Trophoblast cell (in vitro differentiated cells and primary cell): ENCODE results near the gene GJD2.

ENCODE experiments used
- DNase-seq, 2 donors: peaks; one replicate each; pipeline ENCODE4 v3.0.0-alpha.2; 2016
- H2AFZ ChIP-seq: 2 replicates; pipeline ENCODE4 v1.6.1; 2013; ENCODE audit warnings: low read length, moderate library complexity, mild to moderate bottlenecking; ENCODE audit not compliant: insufficient read depth, poor library complexity
- H2AK5ac ChIP-seq: 2 replicates; pipeline ENCODE4 v1.6.1; 2013; ENCODE audit warnings: mild to moderate bottlenecking, low read length
- H2BK120ac ChIP-seq: 2 replicates; pipeline ENCODE4 v1.6.1; 2013; ENCODE audit warnings: low read length, mild to moderate bottlenecking, moderate library complexity; ENCODE audit not compliant: insufficient read depth, poor library complexity
- H2BK12ac ChIP-seq: 2 replicates; pipeline ENCODE4 v1.6.1; 2013; ENCODE audit warnings: mild to moderate bottlenecking, low read length, moderate library complexity
- H2BK5ac ChIP-seq: 2 replicates; pipeline ENCODE4 v1.6.1; 2013; ENCODE audit warnings: low read length, low read depth, moderate library complexity, mild to moderate bottlenecking; ENCODE audit not compliant: poor library complexity
- H3K14ac ChIP-seq: 2 replicates; pipeline ENCODE4 v1.6.1; 2013; ENCODE audit warnings: mild to moderate bottlenecking, low read length
- H3K18ac ChIP-seq: 2 replicates; pipeline ENCODE4 v1.6.1; 2013; ENCODE audit warnings: mild to moderate bottlenecking, low read length
- H3K23ac ChIP-seq: 2 replicates; pipeline ENCODE4 v1.6.1; 2013; ENCODE audit warnings: low read length
- H3K27ac ChIP-seq: 2 replicates; pipeline ENCODE4 v1.5.1; 2013; ENCODE audit warnings: low read depth, mild to moderate bottlenecking, inconsistent platforms, low read length, moderate library complexity
- H3K27me3 ChIP-seq: 2 replicates; pipeline ENCODE4 v1.6.1; 2013; ENCODE audit warnings: inconsistent platforms, mild to moderate bottlenecking, low read length, moderate library complexity; ENCODE audit not compliant: insufficient read depth
- H3K36me3 ChIP-seq, 2 experiments: 1 replicate in 1 of 2; 2 replicates in 1 of 2; pipeline ENCODE4 v1.6.1; 2013; ENCODE audit warnings: low read length in 2 of 2, mild to moderate bottlenecking in 2 of 2, moderate library complexity in 1 of 2; ENCODE audit not compliant: insufficient read depth in 2 of 2, control insufficient read depth in 1 of 2
- H3K4ac ChIP-seq: 2 replicates; pipeline ENCODE4 v1.6.1; 2013; ENCODE audit warnings: low read depth, mild to moderate bottlenecking, low read length, moderate library complexity
- H3K4me1 ChIP-seq, 2 experiments: 1 replicate in 1 of 2; 2 replicates in 1 of 2; pipeline ENCODE4 v1.6.1; 2013; ENCODE audit warnings: low read length in 2 of 2, mild to moderate bottlenecking in 2 of 2, moderate library complexity in 1 of 2; ENCODE audit not compliant: insufficient read depth in 2 of 2, control insufficient read depth in 1 of 2
- H3K4me2 ChIP-seq: 2 replicates; pipeline ENCODE4 v1.6.1; 2013; ENCODE audit warnings: inconsistent platforms, mild to moderate bottlenecking, low read length, moderate library complexity
- H3K4me3 ChIP-seq: 2 replicates; pipeline ENCODE4 v1.5.1; 2013; ENCODE audit warnings: mild to moderate bottlenecking, low read depth, low read length, inconsistent platforms
- H3K79me1 ChIP-seq: one replicate; pipeline ENCODE4 v1.6.1; 2013; ENCODE audit warnings: low read length
- H3K79me2 ChIP-seq: 2 replicates; pipeline ENCODE4 v1.6.1; 2013; ENCODE audit warnings: low read length, mild to moderate bottlenecking; ENCODE audit not compliant: control insufficient read depth, insufficient read depth, poor library complexity
- H3K9ac ChIP-seq: 2 replicates; pipeline ENCODE4 v1.6.1; 2013; ENCODE audit warnings: mild to moderate bottlenecking, low read length
- H3K9me3 ChIP-seq: 2 replicates; pipeline ENCODE4 v1.6.1; 2013; ENCODE audit warnings: low read depth, mild to moderate bottlenecking, control low read depth, inconsistent platforms, low read length; ENCODE audit not compliant: insufficient read depth
- H4K12ac ChIP-seq: 2 replicates; pipeline ENCODE4 v1.6.1; 2013; ENCODE audit warnings: low read depth, mild to moderate bottlenecking, low read length, moderate library complexity
- H4K8ac ChIP-seq: 2 replicates; pipeline ENCODE4 v1.6.1; 2013; ENCODE audit warnings: low read depth, mild to moderate bottlenecking, low read length, moderate library complexity
- H4K91ac ChIP-seq: one replicate; pipeline ENCODE4 v1.6.1; 2013; ENCODE audit warnings: low read depth, mild to moderate bottlenecking, low read length, moderate library complexity
- WGBS: extraction: QIAGEN DNeasy Blood & Tissue Kit; methylation state at CpG from one replicate; pipeline ENCODE4 v1.1.7; 2013; ENCODE audit warnings: missing lambda C conversion rate; ENCODE audit not compliant: insufficient read length, insufficient coverage; ENCODE audit errors: extremely low coverage; 5-methylcytosine and 5-hydroxymethylcytosine counted together

GJD2 gene

DNA sequence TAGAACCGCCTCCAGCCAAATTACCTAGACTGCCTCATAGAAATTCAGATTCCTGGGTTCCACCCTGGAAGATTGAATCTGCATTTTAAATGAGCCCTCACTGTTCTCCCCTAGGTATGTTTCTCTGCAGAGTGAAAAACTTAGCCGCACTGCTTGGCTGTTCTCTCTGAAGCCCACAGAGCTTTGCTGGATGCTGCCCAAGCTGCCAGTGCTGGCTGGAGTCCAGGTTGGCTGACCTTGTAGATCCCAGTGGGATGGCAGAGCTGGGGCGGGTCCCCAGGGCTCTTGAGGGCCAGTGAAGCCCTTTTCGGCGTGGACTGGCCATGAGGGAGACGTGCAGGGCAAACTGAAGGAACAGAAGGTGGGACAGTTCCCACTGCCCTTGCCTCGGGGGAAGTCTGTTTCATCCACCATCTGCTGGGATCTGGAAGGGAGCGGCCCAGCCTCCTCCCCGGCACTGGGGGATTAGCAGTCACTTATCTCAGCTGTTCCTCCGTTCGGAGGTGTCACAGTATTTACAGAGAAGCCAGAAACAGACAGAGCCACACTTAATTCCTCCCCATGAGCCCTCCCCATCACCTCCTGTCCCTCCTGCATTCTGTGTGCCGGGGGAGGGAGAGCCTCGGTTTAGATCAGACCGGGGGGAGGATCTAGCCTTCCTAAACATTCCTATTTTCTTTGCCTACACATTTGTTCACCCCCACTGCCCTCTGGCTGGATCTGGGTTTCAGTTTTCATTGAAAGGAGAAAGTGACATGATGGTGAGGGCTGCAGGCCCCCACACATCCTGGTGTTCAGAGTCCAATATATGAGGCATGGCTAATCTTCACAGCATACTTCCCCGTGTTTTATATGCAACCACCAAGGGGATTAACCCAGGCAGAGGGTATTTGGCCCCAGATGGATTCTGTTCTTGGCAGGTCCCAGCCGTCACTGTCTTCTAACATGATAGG, 44.6 kb upstream of the GJD2 start:
- Histone ChIP-seq H3K18ac (peak overlapping the region; percentile 98), H3K23ac (no peak overlapping the region), H2BK12ac (peak overlapping the region; percentile 99), H2BK5ac (peak overlapping the region; percentile 99), H2BK120ac (peak overlapping the region; percentile 100), H2AFZ (peak overlapping the region; percentile 19), H3K14ac (peak overlapping the region; percentile 97), H3K9me3 (no peaks in the 10 kb centered on the region), H4K8ac (peak overlapping the region; percentile 92), H3K36me3 (peaks cover 5 to 6% of the 10 kb centered on the region in 2 experiments), H4K12ac (peak overlapping the region; percentile 51), H3K9ac (no peak overlapping the region), H3K4ac (peak overlapping the region; percentile 95), H3K79me2 (peaks cover 20% of the 10 kb centered on the region), H2AK5ac (peak overlapping the region; percentile 85), H3K79me1 (peaks cover 60% of the 10 kb centered on the region), H4K91ac (peak overlapping the region; percentile 99), H3K4me2 (peak overlapping the region; percentile 30), H3K4me1 (peaks cover 33 to 46% of the 10 kb centered on the region in 2 experiments), H3K27me3 (no peaks in the 10 kb centered on the region), H3K4me3 (no peak overlapping the region), H3K27ac (peak overlapping the region; percentile 97)
- WGBS, result no CpG with 5 or more reads among the region's 16 CpGs
- DNase-seq, result no peak

DNA sequence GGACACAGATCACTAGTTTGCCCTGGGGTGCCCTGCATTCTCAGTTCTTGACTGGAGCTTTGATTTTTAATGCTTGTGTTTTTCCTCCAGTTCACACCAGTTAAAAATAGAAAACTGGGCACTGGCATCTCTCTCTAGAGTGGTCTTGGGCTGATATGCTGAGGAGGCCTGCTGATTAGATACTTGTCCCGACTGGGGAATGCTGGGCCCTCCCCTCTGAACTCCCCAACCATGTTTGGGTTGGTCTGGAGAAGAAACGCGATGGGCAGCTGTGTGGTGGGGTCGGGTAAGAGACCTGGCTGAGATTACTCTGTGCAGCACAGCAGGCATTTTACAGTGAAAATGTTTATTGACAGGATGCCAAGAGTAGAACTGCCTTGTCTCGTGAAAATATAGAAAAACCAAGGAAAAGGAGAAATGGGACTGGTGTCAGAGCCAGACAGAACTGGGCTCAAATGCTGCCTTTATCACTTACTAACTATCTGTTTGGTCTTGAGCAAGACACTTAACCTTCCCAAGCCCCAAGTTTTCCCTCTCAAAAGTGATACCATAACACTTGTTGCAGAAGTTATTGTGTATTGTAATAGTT, 42.1 kb upstream of the GJD2 start:
- Histone ChIP-seq H3K27ac (peak overlapping the region; percentile 36), H3K79me1 (peaks cover 67% of the 10 kb centered on the region), H2AFZ (no peak overlapping the region), H3K18ac (no peak overlapping the region), H3K4me3 (no peak overlapping the region), H3K36me3 (peaks cover 18 to 26% of the 10 kb centered on the region in 2 experiments), H2BK120ac (peak overlapping the region; percentile 9), H3K4ac (no peak overlapping the region), H3K4me1 (peaks cover 34 to 42% of the 10 kb centered on the region in 2 experiments), H4K8ac (no peak overlapping the region), H2BK5ac (peak overlapping the region; percentile 18), H3K27me3 (no peaks in the 10 kb centered on the region), H2BK12ac (peak overlapping the region; percentile 30), H3K23ac (no peak overlapping the region), H2AK5ac (no peak overlapping the region), H3K4me2 (no peak overlapping the region), H3K9me3 (no peaks in the 10 kb centered on the region), H3K14ac (peak overlapping the region; percentile 16), H3K79me2 (peaks cover 33% of the 10 kb centered on the region), H4K12ac (no peak overlapping the region), H3K9ac (no peak overlapping the region), H4K91ac (peak overlapping the region; percentile 67)
- DNase-seq, result no peak
- no CpG with 5 or more reads among the region's 5 CpGs for WGBS

DNA sequence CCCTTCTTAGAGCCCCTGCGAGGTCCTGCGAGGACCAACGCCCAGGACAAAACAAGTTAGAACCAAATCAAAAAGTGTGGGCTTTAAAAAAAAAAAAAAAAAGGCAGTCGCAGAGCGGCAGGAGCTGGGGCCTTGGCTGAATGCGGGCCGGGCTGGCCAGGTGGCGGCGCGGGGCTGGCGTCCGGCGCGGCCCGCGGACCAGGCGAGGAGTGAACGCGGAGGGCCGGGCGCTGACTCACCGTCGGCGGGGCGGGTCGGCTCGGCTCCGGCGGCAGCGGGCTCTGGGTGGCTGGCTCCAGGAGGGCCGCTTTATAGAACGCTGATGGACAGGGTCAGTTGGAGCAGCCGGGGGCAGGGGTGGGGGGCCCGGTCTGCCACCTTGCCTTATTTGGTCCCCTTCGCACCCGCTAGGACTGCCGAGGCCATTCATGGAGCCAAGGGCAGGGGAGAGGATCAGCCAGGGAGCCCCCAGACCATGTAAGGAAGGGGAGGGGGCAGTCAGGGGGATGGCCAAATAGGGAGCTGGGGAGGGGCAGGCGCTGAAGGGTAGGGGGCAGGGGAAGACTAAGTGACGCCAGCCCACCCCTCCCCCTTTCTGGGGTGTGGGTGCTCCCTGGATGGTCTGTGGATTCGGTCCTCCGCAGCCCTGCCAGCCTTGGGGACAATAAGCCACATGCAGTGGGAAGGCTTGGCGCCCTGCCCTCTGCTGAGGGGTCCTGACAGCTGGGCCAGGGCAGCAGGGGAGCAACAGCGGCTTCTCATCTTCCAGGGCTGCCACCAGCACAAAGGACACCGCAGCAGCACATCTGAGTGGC, 40.7 kb upstream of the GJD2 start, which contains the start of gene ACTC1:
ACTC1 (minus strand) TSS at position 283 of the 815 bp plus-strand sequence. CDS start 741 bp downstream, outside the sequence.
- Histone ChIP-seq H3K4me2 (peak within 1 kb of the TSS; percentile 76), H2BK120ac (peak within 1 kb of the TSS; percentile 92), H3K4me1 (peaks cover 26 to 31% of the 10 kb centered on the region in 2 experiments), H2AFZ (peak within 1 kb of the TSS; percentile 65), H3K36me3 (peaks cover 21 to 35% of the 10 kb centered on the region in 2 experiments), H2BK5ac (peak within 1 kb of the TSS; percentile 98), H4K12ac (peak within 1 kb of the TSS; percentile 86), H3K23ac (no peak within 1 kb of the TSS), H3K4ac (peak within 1 kb of the TSS; percentile 96), H3K9ac (peak within 1 kb of the TSS; percentile 99), H3K27me3 (no peaks in the 10 kb centered on the region), H3K9me3 (no peaks in the 10 kb centered on the region), H4K91ac (peak within 1 kb of the TSS; percentile 100), H2BK12ac (peak within 1 kb of the TSS; percentile 96), H3K18ac (peak within 1 kb of the TSS; percentile 96), H3K79me2 (peaks cover 29% of the 10 kb centered on the region), H2AK5ac (peak within 1 kb of the TSS; percentile 89), H3K14ac (peak within 1 kb of the TSS; percentile 95), H3K79me1 (peaks cover 55% of the 10 kb centered on the region), H3K27ac (peak within 1 kb of the TSS; percentile 98), H3K4me3 (peak within 1 kb of the TSS; percentile 92), H4K8ac (peak within 1 kb of the TSS; percentile 79)
- DNase-seq, result peak; percentile 74 to 84
- no CpG with 5 or more reads among the region's 44 CpGs for WGBS
